ENCODE measurements around the gene FAM13A.

FAM13A gene

DNA sequence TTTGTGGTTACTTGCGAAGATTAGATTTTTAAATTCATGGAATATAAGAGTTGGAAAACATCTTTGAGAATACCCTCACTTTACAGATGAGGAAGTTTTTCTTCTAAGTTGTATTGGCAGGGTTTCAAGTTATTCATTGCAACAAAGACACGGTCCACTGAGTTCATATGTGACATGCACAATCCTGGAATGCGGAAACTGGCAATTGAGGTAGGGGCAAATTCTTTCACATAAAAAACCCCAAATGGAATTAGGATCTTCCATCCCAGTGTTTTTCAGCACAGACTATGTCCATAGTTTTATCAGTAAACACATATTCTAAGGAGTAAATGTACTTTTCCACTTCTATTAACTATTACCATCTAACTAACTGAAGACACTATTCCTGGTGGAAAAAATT lies 277.6 kb downstream of the FAM13A start:
- DNase-seq (ENCODE audit: low spot score), result no peak

DNA sequence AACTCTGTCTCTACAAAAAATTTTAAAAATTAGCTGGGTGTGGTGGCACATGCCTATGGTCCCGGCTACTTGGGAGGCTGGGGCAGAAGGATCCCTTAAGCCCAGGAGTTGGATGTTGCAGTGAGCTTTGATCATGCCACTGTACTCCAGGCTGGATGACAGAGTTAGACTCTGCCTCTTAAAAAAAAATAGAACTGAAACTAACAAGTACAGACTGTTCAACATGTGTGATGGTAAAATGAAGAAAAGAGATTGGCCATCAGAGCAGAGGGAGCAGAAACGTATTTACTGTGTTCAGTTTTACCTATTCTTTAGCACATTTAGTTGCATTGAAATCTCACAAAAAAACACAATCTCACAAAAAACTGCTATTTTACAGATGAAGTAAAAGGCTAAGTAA lies 281.5 kb downstream of the FAM13A start:
- DNase-seq (ENCODE audit: low spot score), result no peak

- DNase-seq (ENCODE audit: low spot score), result no peak
Measured at GRCh38 chr4:88775026-88775425, 282.0 kb downstream of the FAM13A start.

DNA sequence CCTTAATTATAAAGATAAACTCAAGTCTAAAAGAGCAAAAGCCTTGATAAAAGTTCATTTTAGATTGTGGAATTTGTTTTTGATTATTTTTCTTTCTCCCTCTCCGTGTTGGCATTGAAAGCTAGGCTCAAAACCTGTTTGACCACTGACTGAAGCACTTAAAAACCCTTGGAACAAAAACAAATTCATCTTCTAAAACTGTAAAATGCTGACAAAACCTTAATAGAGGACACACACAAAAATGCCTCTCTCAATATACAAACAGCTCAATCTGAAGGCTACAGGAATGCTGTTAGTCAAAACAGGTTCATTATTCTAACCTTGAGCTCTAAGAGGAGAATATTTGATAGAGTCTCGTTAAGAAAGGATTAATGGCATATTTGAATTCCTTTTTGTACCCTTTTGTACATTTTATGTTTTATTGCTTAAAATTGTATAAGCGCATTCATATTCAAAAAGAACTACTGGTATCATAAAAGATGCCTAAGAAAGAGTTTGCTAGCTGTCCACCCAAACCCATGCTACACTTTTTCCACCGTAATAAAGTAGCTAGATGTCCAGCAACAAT lies 285.0 kb downstream of the FAM13A start:
- no peak for DNase-seq (ENCODE audit: low spot score)

DNA sequence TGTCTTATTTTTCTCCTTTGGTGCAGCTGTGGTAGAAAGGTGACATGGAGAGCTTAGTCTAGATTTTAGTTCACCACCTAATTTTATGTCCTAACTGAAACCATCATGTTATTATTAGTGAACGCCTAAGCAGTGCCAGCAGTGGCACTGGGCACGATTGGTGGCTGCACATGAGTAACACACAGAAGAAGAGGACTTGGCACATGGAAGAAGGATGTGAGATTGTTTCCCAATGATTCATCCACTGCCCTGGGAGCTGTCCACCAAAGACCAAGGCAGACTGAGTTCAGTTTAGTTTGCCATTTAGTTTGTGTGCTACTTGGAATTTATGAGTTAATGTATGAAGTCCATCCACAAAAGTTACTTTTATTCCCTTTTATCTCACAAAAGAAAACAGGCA lies 291.3 kb downstream of the FAM13A start:
- DNase-seq (ENCODE audit: low spot score), result no peak

DNA sequence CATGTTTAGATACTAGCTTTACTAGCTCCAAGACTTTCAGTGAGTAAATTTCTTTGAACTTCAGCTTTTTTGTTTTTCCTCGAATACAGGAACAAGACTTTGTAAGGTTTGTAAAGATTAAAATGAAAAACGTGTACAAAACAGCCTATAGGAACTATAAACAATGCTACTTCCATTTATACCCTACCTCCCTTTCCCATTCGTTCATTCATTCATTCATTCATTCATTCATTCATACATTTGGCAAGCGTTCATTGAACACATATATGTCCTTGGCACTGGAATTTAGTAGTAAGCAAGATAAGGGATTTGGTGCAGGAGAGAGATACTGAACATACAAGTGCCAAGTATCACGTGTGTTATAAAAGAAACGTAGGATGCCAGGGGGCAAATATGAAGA lies 293.9 kb downstream of the FAM13A start:
- no peak for DNase-seq (ENCODE audit: low spot score)

GRCh38 chr4:88761861-88762523 lies 295.0 kb downstream of the FAM13A start:
- DNase-seq (ENCODE audit: low spot score), result no peak

DNA sequence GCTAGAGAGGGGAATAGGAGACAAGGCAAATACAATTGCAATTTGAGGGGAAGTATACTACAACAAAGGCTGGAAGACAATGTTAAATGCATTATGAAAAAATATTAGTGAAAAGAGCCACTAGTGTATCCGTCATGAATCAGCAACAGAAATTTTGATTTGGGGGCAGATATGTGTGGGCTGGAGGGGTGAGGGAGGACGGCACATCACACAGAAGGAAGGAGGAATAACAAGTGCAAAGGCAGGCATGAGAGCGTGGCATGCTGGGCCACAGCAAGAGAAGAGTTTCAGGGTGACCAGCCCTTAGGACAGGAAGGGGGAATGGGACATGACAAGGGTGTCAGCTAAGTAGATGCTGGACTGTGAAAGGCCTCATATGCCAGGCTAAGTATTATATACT lies 295.6 kb downstream of the FAM13A start:
- DNase-seq (ENCODE audit: low spot score), result no peak

- DNase-seq (ENCODE audit: low spot score), result no peak
Measured at GRCh38 chr4:88759895-88760290, 297.1 kb downstream of the FAM13A start.

- DNase-seq (ENCODE audit: low spot score), result no peak
Measured at GRCh38 chr4:88759039-88759894, 297.7 kb downstream of the FAM13A start.

DNA sequence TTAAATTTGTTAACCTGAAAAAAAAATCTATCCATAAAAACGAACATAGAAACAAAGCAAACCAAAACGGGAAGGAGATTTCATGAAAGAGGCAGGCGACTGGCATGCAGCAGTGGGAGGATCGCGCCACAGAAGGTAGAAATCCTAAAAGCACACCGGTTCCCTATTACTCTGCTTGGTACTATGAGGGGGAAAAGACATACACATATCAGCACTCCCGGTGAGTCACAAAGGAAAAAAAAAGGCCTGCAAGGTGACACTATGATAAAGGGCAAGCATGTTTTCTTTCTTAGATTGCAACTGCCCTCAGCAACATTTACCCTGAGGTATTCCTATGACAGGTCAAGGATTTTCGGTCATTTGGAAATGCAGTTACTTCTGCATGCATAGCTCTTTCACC lies 298.7 kb downstream of the FAM13A start:
- no peak for DNase-seq (ENCODE audit: low spot score)

GRCh38 chr4:88757776-88758175 lies 299.2 kb downstream of the FAM13A start:
- DNase-seq (ENCODE audit: low spot score), result no peak

DNA sequence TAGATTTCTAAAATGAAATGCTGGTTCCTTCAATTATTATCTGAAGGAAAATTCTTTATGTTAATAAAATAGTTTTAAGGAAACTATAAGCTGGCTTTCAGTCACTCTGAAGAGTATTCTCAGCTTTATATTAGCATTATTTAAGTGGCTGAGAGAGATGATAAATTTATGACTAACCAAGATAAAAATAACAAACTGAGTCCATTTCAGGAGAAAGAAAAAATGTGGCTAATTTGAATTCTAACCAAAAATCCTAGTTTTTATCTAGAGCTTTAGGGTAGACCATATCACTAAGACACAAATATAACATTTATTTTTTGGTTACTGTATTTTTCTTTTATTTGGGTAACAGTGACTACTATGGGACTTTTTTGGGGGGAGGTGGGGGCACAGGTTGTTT lies 299.9 kb downstream of the FAM13A start:
- no peak for DNase-seq (ENCODE audit: low spot score)

DNA sequence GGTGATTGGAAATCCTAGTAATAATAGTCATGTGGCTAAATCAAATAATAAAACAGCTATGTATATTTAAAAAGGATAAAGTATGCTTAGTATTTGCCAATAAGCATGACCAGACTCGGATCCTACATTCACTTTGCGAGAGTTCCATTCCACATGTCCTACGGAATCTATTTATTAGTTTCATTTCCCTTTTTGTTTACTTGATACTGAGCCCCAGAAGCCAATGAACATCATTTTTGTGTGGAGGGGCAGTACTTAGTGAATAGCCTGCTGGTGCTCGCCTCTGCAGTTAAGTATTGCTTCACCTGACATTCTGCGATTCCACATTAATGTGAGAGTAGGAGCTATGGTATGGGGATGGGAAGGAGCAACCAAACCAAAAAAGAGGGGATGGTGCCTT lies 300.8 kb downstream of the FAM13A start:
- DNase-seq (ENCODE audit: low spot score), result no peak

GRCh38 chr4:88755454-88755853 lies 301.5 kb downstream of the FAM13A start:
- DNase-seq (ENCODE audit: low spot score), result no peak

DNA sequence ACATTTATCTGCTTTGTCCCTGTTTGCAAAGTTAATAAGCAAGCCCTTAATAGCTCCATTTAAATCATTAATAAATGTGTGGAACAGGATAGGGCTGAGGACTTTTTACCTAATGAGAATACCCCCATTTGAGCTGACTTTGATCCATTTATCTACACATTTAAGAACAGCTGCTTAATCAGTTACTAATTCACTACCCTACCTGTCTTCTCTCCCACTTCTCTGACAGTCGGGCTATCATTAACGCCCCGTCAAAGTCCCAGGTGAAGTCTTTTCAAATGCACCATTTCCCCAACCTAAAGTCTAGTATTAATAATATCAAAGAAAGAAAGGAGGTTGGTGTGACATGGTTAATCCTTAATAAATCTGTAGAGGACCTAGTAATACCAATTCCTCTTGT lies 302.2 kb downstream of the FAM13A start:
- DNase-seq (ENCODE audit: low spot score), result no peak

GRCh38 chr4:88753658-88754571 lies 303.1 kb downstream of the FAM13A start:
- DNase-seq (ENCODE audit: low spot score), result no peak

- no peak for DNase-seq (ENCODE audit: low spot score)
Measured at GRCh38 chr4:88752754-88753153, 304.2 kb downstream of the FAM13A start.

- no peak for DNase-seq (ENCODE audit: low spot score)
Measured at GRCh38 chr4:88752076-88752463, 304.9 kb downstream of the FAM13A start.

DNA sequence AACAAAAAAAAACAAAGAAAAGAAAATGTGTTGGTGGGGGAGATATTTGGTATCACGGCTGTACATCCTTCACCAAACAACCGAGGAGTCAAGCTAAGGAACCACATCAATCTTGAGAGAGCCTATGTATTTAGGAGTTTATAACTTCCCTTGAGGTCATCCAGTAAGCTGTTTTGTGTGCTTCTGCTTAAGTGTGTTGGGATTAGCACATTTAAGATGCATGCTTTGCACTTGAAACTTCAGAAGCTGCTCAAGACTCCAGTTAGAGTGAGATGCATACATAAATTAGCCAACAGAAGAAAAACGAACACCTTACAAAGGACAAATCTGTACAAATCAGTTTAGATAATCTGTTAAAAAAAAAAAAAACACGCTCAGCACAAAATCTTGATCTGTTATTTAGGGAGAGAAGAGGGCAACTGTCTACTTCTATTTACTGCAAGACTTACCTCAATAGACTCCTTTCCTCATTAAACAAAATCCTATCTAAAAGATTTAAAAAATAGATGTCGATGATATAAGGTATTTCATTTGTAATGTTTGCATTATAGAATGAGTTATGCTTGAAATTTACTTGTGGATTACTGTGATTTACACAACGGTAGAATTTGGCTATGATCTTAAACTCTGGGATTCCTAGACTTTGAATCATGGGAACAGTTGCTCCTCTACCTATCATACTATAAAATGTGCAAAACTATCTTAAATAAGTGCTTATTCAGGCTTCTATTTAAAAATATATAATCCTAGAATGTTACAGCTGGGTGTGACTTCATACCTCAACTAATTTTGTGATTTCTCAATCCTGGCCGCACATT lies 305.5 kb downstream of the FAM13A start:
- no peak for DNase-seq (ENCODE audit: low spot score)

DNA sequence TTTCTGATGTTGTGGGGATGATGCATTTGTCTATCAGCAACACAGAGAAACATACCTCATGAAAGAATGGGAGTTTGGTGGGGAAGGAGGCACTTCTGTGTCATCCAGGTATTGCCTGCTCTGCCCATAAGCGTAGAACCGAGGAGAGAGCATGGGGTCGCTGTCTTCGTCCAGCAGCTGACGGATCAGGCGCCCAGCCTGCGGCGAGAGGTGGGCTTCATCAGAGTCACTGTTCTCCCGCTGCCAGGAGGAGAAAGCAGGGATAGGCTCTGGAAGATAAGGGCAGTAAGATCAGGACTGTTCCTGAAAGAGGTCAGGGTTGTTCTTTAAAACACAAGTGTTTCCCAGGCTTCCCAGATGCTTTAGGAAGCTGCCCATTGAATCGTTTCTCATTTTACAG lies 306.6 kb downstream of the FAM13A start:
- DNase-seq (ENCODE audit: low spot score), result no peak
